ENCODE results near the gene SLC9A1. TPM values are rescaled to one million over a fixed set of nuclear protein-coding genes. Genes with fewer than 3 reads are reported as not detected.

SLC9A1 gene
- total RNA-seq, 2 experiments from 2014 or later, result 5.8 to 19.2 TPM

GRCh38 chr1:27053977-27054753, 100.8 kb downstream of the SLC9A1 start:
- intact Hi-C loops (cut with micrococcal nuclease; ENCODE audit: unreplicated experiment), result no loop called here
- DNase-seq (ENCODE audit: low spot score), result no peak
- Histone ChIP-seq H3K4me3 (ENCODE audit: low read depth, low read length, poor library complexity, severe bottlenecking) (no peak overlapping the region), H2AFZ (ENCODE audit: low read length) (no peak overlapping the region), H3K4me2 (ENCODE audit: low read length) (no peak overlapping the region), H4K20me1 (ENCODE audit: insufficient read depth, low read length) (no peaks in the 10 kb centered on the region), H3K79me2 (ENCODE audit: insufficient read depth, low read depth, low read length) (no peaks in the 10 kb centered on the region), H3K4me1 (ENCODE audit: insufficient read depth, low read length, poor library complexity, severe bottlenecking) (no peaks in the 10 kb centered on the region), H3K27ac (ENCODE audit: low read depth, low read length, poor library complexity, severe bottlenecking) (no peak overlapping the region), H3K9me3 (ENCODE audit: low read length) (no peaks in the 10 kb centered on the region), H3K36me3 (ENCODE audit: insufficient read depth, low read length) (no peaks in the 10 kb centered on the region), H3K9me2 (ENCODE audit: insufficient read depth, low read length) (no peaks in the 10 kb centered on the region)
- no TSS peak for BruUV-seq (replicated peaks)
- ChIA-PET POLR2A (interaction anchor here (0.6 kb wide), 3 partner anchors 38 to 946 kb away, joined by 3 to 4 read pairs (median 3); partner anchors contain the start of gene SLC9A1), CTCF (ENCODE audit: unreplicated experiment) (no interaction called here)
- no peak for TF ChIP-seq CTCF (conservative IDR thresholded peaks at IDR 0.05; ENCODE audit: low read length)
- no peak for TF ChIP-seq EZH2phosphoT487 (IDR thresholded peaks at IDR 0.05; ENCODE audit: borderline replicate concordance, low read depth, low read length)

GRCh38 chr1:27052527-27052926, 102.4 kb downstream of the SLC9A1 start:
- Histone ChIP-seq H3K9me2 (ENCODE audit: insufficient read depth, low read length) (no peaks in the 10 kb centered on the region), H3K4me2 (ENCODE audit: low read length) (no peak overlapping the region), H3K27ac (ENCODE audit: low read depth, low read length, poor library complexity, severe bottlenecking) (no peak overlapping the region), H3K4me3 (ENCODE audit: low read depth, low read length, poor library complexity, severe bottlenecking) (no peak overlapping the region), H4K20me1 (ENCODE audit: insufficient read depth, low read length) (no peaks in the 10 kb centered on the region), H3K36me3 (ENCODE audit: insufficient read depth, low read length) (no peaks in the 10 kb centered on the region), H2AFZ (ENCODE audit: low read length) (no peak overlapping the region), H3K9me3 (ENCODE audit: low read length) (no peaks in the 10 kb centered on the region), H3K4me1 (ENCODE audit: insufficient read depth, low read length, poor library complexity, severe bottlenecking) (no peaks in the 10 kb centered on the region), H3K79me2 (ENCODE audit: insufficient read depth, low read depth, low read length) (no peaks in the 10 kb centered on the region)
- intact Hi-C loops (cut with micrococcal nuclease; ENCODE audit: unreplicated experiment), result no loop called here
- DNase-seq (ENCODE audit: low spot score), result no peak
- TF ChIP-seq CTCF (conservative IDR thresholded peaks at IDR 0.05; ENCODE audit: low read length), result no peak
- TF ChIP-seq EZH2phosphoT487 (IDR thresholded peaks at IDR 0.05; ENCODE audit: borderline replicate concordance, low read depth, low read length), result no peak
- BruUV-seq (replicated peaks), result no TSS peak
- POLR2A ChIA-PET, result interaction anchor here (0.7 kb wide), 1 partner anchor 69 kb away, joined by 3 read pairs; no protein-coding TSS in a partner anchor
- CTCF ChIA-PET (ENCODE audit: unreplicated experiment), result no interaction called here

- H3K27ac ChIP-seq (ENCODE audit: low read depth, low read length, poor library complexity, severe bottlenecking), result no peak overlapping the region
These were observed 105.3 kb downstream of the SLC9A1 start for GRCh38 chr1:27049607-27050006.

More at GRCh38 chr1:27049607-27050006, 105.3 kb downstream of the SLC9A1 start:
- no TSS peak for BruUV-seq (replicated peaks)
- Histone ChIP-seq H3K36me3 (ENCODE audit: insufficient read depth, low read length) (no peaks in the 10 kb centered on the region), H3K9me3 (ENCODE audit: low read length) (no peaks in the 10 kb centered on the region), H3K4me1 (ENCODE audit: insufficient read depth, low read length, poor library complexity, severe bottlenecking) (peaks cover 11% of the 10 kb centered on the region), H2AFZ (ENCODE audit: low read length) (peak overlapping the region; percentile 69; the same call in 1 of the 2 replicates), H3K9me2 (ENCODE audit: insufficient read depth, low read length) (no peaks in the 10 kb centered on the region), H3K4me3 (ENCODE audit: low read depth, low read length, poor library complexity, severe bottlenecking) (no peak overlapping the region), H3K79me2 (ENCODE audit: insufficient read depth, low read depth, low read length) (no peaks in the 10 kb centered on the region), H3K4me2 (ENCODE audit: low read length) (no peak overlapping the region), H4K20me1 (ENCODE audit: insufficient read depth, low read length) (no peaks in the 10 kb centered on the region)
- TF ChIP-seq CTCF (conservative IDR thresholded peaks at IDR 0.05; ENCODE audit: low read length), result no peak
- no peak for TF ChIP-seq EZH2phosphoT487 (IDR thresholded peaks at IDR 0.05; ENCODE audit: borderline replicate concordance, low read depth, low read length)
- ChIA-PET POLR2A (no interaction called here), CTCF (ENCODE audit: unreplicated experiment) (interaction anchor here (0.6 kb wide), 1 partner anchor 22 kb away, joined by 3 read pairs; no protein-coding TSS in a partner anchor)
- intact Hi-C loops (cut with micrococcal nuclease; ENCODE audit: unreplicated experiment), result no loop called here
- DNase-seq (ENCODE audit: low spot score), result peak; percentile 43

All from OCI-LY7 (cell line).